Measurements from ENCODE around the gene PBRM1. TPM values are rescaled to one million over a fixed set of nuclear protein-coding genes. Genes with fewer than 3 reads are reported as not detected.

PBRM1 gene
- total and polyA plus RNA-seq, 2 of the 8 experiments (the other 6 are each of a cell fraction or from before 2014, with no cell fraction given), result 19.3 to 65.8 TPM

- Histone ChIP-seq H2AFZ (ENCODE audit: low read length) (no peak overlapping the region), H2BK12ac (ENCODE audit: low read depth, low read length) (no peak overlapping the region), H3K23me2 (ENCODE audit: low read depth, low read length) (no peaks in the 10 kb centered on the region), H3K23ac (ENCODE audit: insufficient read length) (no peak overlapping the region), H3K27ac (ENCODE audit: low read depth, low read length) (no peak overlapping the region), H3K79me2 (ENCODE audit: control insufficient read depth in 1 of 2, insufficient read depth in 2 of 2, low read length in 2 of 2) (peaks cover 9 to 43% of the 10 kb centered on the region in 2 experiments), H3K27me3 (replicated peaks in 1 of 4; ENCODE audit: control insufficient read depth in 3 of 4, extremely low read depth in 1 of 4, insufficient read depth in 3 of 4, low read length in 3 of 4) (no peaks in the 10 kb centered on the region), H3K18ac (ENCODE audit: extremely low read depth, low read length) (no peak overlapping the region), H4K91ac (replicated peaks; ENCODE audit: insufficient read length, low read length) (no peak overlapping the region), H3K56ac (replicated peaks; ENCODE audit: insufficient read length, low read depth, low read length) (no peak overlapping the region), H2BK15ac (ENCODE audit: low read length) (no peak overlapping the region), H3K14ac (ENCODE audit: insufficient read length) (no peak overlapping the region), H3K4me2 (ENCODE audit: insufficient read depth in 1 of 2, low read depth in 2 of 2, low read length in 2 of 2) (no peak overlapping the region), H3K4me3 (ENCODE audit: extremely low read depth in 1 of 4, insufficient read depth in 2 of 4, low read depth in 3 of 4, low read length in 4 of 4) (no peak overlapping the region), H3K36me3 (ENCODE audit: control insufficient read depth in 2 of 4, insufficient read depth in 4 of 4, low read length in 3 of 4) (peaks cover 54 to 75% (median 68%) of the 10 kb centered on the region in 4 experiments), H4K8ac (ENCODE audit: extremely low read depth, insufficient read depth, low read length) (no peak overlapping the region), H3K4me1 (replicated peaks in 1 of 4; ENCODE audit: control insufficient read depth in 3 of 4, insufficient read depth in 4 of 4, low read length in 3 of 4) (peaks cover 0 to 2% (median under 1%) of the 10 kb centered on the region in 4 experiments; a peak in 3 of 7 replicates), H2AK5ac (ENCODE audit: low read depth, low read length) (no peak overlapping the region), H2BK20ac (ENCODE audit: low read length) (no peak overlapping the region), H4K5ac (ENCODE audit: insufficient read length, low read depth, low read length) (no peak overlapping the region), H2BK5ac (ENCODE audit: low read depth, low read length) (no peak overlapping the region), H3K9me3 (ENCODE audit: insufficient read depth in 2 of 2, low read depth in 1 of 2, low read length in 1 of 2) (no peaks in the 10 kb centered on the region), H3K4ac (replicated peaks; ENCODE audit: insufficient read length, low read depth, low read length) (no peak overlapping the region), H3K79me1 (ENCODE audit: low read depth, low read length) (peaks cover 5% of the 10 kb centered on the region; the same call in 1 of the 2 replicates), H2BK120ac (replicated peaks; ENCODE audit: low read depth, low read length) (no peak overlapping the region), H3K9ac (replicated peaks in 1 of 4; ENCODE audit: extremely low read depth in 1 of 4, low read depth in 3 of 4, low read length in 3 of 4) (no peak overlapping the region), H4K20me1 (replicated peaks in 1 of 2; ENCODE audit: control insufficient read depth in 1 of 2, insufficient read depth in 2 of 2, low read length in 2 of 2) (peaks cover 3 to 8% of the 10 kb centered on the region in 2 experiments)
- FAIRE-seq, result no peak
- POLR2A ChIA-PET (ENCODE audit: partially characterized antibody), result interaction anchor here (0.6 to 16.2 kb wide), 5 partner anchors 11 to 1938 kb away, joined by 3 to 347 read pairs (median 11); partner anchors contain the start of genes GLT8D1 and SPCS1
- CTCF ChIA-PET (ENCODE audit: partially characterized antibody), result interaction anchor here (1.1 kb wide), 1 partner anchor 10 kb away, joined by 3 read pairs; no protein-coding TSS in a partner anchor
- WGBS, 2 experiments (ENCODE audit: extremely low coverage in 1 of 2, insufficient coverage in 1 of 2, insufficient read length in 1 of 2, insufficient replicate concordance in 2 of 2, low coverage in 1 of 2, low lambda C conversion rate in 2 of 2, missing lambda C conversion rate in 1 of 2), result 94% methylated on average over 3 of the region's 3 CpGs; no CpG with 5 or more reads in 1 of the 2 experiments
- DNase-seq (ENCODE audit: low read depth in 1 of 2, low spot score in 2 of 2), result no peak
- TF ChIP-seq HDAC6 (IDR thresholded peaks at IDR 0.05; ENCODE audit: low read depth, low read length), result no peak
- TF ChIP-seq TBP (IDR thresholded peaks at IDR 0.05; ENCODE audit: low read depth, low read length), result no peak
- TF ChIP-seq EGR1 (IDR thresholded peaks at IDR 0.05; ENCODE audit: borderline replicate concordance, low read depth, low read length), result no peak
- TF ChIP-seq JUN (IDR thresholded peaks at IDR 0.05; ENCODE audit: low read depth, low read length), result no peak
- TF ChIP-seq POLR2AphosphoS5 (IDR thresholded peaks at IDR 0.05; ENCODE audit: low read depth, low read length), result no peak
Observed at GRCh38 chr3:52689151-52689550, 3.4 kb upstream of the PBRM1 start.

Data from H1 (cell line).